T-helper 2 cell (primary cell): Measurements from ENCODE around the gene TMEM86B.

Source experiments
- DNase-seq, 5 experiments: peaks; one replicate each; pipeline versions ENCODE4 v3.0.0 to v3.0.0-alpha.2; 2012 to 2022

The TMEM86B gene

DNA sequence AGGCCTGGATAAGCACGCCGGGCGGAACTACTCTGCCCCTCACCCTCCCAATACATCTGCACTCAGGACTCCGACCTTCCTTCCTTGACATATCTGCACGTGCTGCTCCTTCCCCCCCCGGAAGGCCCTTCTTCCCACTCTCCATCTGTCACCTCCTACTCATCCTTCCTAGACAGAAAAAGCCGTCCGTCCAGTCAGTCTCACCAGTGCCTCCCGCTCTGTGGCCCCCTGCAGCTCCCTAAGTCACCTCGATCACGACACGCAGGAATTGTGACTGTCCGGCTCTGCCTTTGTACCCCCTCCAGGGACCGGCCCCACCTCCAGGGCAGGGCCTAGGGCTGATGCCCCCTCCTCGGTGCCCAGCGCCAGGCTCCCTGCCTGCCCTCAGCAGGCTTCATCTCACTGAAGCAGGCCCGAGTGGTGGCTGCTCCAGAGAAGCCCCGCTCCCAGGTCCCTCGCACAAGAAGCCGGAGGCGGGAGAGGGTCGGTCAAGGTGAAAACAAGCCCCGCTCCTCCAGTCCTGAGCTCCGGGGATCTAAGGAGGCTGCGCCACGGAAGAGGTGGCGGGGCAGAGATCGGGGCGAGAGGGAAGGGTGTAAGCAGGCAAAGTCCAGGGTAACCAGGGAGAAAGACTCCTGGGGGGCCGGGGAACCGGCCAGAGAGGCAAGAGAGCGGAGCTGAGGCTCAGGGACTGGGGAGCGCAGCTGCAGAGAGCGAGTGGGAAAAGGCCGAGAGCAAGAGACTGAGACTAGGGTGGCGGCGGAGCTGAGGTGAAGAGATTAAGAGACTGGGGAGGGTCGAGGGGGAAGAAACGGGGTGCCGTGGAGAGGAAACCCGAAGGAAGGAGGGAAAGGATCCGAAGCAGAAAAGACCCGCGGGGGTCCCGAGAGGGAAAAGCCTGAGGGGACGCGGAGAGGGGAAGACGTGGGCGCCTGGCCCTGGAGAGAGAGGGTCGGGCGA, 29.2 kb upstream of the TMEM86B start:
- DNase-seq = peak in 1 of 5 experiments; percentile 30

DNA sequence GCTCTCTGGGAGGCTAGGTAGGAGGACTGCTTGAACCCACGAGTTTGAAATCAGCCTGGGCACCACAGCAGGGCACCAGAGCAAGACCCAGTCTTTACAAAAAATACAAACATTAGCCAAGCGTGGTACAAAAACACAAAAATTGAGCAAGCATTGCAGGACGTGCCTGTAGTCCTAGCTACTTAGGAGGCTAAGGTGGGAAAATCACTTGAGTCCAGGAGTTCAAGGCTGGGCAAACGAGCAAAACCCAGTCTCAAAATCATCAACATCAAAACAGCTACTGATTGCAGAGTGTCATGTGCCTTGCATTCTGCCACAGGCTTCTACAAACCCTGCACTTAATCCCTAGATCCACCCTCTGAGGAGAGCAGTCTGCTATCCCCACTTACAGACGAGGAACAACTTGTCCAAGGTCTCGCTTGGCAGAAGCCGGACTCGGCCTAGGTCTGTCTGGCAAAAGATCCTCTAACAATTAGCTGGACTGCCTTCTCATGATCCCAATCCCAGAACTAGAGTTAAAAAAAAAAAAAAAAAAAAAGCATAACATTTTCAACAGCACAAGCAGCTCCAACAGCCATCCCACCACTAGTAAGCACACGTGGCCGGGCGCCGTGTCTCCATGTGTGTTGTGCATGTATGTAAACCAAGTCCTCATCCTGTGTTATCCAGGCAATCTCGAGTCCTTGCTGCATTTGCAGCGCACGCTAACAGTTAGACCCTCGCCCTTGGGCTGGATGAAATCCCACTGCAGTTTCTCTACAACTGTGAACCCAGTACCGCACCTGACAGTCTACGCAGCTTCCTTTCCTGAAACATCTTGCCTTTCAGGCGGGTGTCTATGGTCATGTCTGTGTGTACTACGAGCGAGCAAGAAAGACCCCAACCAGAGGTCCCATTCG, 28.2 kb upstream of the TMEM86B start:
- peak in 1 of 5 experiments; percentile 28 for DNase-seq

DNA sequence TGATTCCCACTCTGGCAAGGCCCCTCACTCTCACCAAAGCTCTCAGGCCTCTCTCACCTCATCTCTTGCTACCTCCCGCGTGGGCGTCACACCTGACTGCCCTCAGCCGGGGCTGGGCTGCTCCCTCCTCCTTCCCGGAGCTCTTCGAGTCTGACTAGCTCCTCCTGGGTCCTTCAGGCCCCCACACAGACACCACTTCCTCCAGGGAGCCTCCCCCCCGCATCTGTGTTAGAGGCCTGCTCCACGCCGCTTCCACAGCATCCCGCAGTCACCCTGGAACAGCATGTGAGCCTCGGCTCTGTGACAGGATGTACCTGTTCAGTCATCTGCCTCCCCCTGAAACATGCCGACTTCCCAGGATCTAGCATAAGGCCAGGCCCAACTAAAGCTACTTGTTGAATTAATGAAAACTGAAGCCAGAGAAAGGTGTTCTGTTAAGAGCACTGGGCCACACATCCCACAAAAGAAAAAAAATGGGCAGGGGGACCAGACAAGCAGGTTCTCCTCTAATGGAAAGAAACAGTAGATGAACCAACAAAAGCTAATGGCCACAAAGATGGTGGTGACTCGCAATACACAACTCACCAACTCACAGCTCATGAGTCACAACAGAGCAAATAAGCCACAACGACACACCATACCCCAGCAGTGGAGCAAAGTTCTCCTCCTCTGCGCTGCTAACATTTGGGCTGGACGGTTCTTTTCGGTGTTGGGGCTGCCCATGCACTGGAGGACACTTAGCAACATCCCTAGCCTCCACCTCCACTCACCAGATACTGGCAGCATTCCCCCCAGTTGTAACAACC, 27.3 kb upstream of the TMEM86B start:
- peak in 4 of 5 experiments; percentile 25 to 71 (median 42) for DNase-seq

DNA sequence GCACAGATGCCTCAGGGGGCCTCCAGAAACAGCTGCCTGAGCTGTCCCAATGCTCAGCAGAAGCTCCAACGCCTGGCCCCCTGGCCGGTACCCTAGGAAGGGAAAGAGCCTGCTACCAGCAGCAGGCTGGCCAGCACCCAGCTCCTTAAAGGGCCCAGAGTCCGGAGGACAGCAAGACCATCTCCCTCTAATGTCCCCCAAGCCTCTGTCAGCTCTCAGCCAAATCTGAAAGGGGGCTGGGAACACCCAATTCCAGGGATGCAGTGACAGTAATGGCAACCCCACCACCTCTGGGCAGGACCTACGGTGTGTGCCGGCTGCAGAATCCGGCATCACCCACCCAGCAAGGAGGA, 26.0 kb upstream of the TMEM86B start:
- DNase-seq = no peak

DNA sequence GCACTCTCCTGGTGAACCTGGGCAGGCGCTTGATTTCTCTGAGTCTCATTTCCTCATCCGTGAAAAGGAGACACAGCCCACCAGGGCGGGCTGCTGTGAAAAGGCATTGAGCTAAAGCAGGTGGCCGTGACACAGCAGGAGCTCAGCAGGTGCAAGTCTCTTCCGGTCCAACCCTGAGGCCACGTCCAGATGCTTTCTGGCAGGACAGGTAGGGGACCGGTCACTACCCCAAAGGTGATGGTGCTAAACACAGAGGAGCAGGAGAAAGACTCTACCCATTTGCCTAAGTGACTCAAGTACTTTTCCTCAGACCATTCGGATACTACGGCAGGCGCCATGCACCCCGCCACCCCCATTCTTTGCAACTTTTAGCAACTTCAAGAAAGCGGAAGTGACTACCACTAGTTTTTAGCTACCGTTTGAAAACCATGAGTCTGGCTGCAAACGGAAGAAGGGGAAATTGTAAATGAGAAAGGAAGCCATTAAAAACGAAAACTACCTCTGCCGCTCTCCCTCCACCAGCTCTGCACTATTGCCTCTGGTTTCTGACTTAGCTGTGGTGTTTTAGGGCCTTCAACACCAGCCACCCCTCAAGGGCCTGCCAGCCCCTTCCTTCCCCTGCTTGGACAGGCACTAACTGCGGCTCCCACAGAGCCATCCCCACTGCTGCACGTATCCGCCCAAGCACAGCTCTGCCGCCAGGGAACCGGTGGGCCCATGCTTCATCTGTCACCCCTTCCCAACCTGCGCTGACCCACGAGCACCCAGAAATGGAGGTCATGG, 25.5 kb upstream of the TMEM86B start:
- peak in 4 of 5 experiments; percentile 30 to 84 (median 59) for DNase-seq

DNA sequence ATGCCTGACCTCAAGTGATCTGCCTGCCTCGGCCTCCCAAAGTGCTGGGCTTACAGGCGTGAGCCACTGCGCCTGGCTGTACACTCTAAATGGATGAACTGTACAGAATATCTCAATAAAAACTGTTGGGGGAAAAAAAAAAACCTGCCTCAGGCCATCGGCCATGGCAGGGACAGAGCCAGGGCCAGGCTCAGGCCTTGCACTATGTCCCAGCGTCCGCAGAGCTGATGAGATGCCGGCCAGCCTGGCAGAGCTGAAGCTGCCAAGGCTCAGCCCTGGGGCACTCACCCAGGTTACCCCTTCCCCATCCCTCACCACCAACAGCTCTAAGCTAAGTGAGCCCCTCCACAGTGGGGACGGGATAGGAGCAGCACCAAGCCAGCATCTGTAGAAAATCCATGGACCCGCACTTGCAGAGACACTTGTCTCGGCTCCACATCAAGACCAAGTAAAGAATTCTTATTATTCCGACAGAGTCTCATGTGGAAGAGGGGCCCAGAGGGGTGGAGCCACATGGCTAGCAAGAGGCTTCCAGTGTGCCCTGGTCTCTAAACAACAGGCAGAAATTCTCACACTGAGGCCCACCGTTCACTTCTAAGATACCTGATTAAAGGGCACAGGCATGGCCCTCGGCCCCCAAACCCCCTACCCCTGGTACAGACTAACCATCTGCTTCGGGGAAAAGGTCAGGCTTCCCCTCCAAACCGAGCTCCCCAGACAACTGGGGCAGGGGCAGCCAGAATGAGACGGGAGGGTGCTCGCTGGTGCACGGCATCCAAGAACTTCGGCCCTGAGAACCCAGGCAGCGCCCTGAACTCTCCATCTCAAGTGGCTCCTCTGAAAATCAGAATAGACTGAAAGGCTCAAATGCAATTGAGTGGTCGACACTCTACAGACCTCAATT, 24.4 kb upstream of the TMEM86B start:
- no peak for DNase-seq

DNA sequence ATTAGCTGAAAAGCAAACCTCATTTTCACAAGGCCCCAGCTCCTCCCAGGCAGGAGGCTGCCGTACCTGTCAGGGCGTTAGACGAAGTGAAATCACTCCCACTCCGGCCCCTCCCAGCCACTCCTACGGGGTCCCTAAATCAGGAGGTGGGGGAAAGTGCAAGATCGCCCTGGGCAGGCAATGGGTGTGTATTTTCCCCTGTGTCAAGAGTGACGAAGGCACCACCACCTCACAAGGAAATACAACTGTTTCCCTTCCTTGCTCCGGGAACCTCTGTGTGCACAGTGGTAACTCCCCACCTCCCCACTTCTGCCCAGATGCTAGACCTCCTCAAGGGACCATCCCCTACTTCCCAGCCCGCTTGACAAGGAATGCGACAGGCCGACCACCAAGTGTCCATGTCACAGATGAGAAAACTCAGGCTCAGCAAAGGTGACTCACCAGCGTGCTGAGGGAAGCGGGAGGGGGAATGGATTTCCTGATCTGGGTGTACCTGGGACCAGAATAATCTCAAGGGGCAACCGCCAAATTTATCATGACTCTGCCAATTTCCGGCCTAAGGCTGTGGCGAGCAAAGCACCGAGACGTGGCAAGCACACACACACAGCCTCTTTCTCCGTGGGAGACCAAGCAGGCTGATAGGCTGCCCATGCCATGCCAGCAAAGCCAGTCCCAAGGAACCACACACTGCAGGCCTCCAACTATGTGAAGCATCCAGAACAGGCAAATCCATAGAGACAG, 22.9 kb upstream of the TMEM86B start:
- DNase-seq = peak in 4 of 5 experiments; percentile 26 to 82 (median 48)

DNA sequence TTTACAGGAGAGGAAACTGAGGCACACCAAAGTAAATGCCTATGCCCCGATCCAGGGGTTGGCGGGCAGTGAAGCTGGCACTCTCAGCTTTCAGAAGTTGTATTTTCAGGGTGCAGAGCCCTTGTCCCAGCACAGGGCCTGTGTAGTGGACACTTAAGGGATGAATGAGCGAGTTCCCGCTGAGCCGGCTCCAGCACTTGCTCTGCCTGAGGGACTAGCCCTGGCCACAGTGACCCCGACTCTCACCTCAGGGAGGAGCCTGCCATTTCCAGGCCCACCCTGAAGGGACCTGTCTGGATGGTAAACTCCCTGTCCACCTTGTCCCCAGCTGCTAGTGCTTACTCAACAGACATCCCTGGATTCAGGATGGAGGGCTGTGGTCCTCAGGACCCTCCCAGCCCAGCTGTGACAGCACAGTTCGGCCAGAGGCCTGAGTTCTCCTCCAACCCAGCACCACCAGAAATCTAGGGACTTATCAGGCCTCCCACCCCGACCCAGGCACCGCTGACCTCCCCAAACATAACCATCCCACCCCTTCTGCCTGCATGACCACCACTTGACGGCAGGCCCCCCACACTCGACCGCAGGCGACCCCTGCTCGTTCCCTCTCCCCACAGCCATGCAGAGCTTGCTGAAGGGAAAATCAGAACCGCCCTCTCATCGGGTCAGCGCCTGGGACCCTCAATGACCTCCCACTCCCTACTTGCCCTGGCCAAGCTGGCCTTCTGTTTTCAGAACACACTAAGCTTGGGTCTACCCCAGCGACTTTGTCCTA, 21.9 kb upstream of the TMEM86B start:
- DNase-seq = no peak

DNA sequence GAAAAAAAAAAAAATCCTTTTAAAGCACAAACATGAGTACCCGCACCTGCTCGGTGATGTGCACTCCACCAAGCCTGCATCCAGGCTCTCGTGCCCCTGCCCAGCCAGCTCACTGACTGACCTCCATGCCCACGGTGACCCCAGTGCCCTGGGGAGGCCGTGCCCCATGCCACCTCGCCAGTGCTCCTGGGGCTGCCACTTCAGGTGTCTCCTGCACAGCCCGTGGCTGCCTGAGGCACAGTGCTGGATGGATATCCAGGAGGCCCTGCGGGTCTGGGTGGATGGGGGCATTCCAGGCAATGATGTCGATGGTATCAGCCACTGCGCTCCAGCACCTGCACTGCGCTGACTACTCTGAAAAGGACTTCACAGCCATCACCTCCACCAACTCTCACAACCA, 21.3 kb upstream of the TMEM86B start:
- DNase-seq = no peak

DNA sequence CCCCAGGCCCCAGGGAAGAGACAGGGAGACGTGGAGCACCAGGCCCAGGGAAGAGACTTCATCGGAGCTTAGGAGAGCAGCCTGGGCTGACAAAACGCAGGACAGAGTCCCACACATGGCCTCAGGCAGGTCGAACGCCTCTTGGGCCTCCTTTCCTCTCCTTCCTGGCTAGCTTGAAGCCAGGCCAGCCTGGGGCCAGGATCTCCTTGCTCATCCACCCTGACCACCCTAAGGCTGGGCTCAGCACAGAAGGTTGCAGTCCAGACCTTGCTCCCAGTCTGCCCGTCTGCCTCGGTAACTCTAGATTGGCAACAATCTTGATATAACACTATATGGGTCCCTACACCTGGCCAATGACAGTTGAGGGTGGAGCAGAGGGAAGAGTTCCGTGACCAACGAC, 20.1 kb upstream of the TMEM86B start:
- no peak for DNase-seq

DNA sequence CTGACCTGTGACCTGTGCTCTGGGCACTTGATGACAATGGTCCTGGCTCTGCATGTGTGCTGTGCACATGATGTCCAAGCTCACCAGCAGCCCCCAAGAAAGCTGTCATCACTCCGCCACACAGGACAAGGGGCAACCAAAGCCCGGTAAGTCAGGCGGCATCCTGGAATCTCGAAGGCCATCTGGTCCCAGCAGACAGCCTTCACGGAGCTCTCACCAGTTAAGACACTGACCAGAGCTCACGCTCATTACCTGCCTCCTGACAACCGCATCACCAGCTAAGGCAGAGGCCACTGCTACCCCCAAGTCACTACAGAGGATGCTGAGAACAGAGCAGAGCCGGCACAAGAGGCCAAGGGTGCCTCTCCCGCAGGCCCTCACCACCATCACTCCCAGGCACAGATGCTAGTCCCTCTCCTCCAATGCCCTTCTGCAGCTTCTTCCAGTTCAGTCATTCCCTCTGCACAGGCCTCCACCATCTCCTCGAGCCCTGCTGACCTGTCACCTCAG, 19.7 kb upstream of the TMEM86B start:
- no peak for DNase-seq

DNA sequence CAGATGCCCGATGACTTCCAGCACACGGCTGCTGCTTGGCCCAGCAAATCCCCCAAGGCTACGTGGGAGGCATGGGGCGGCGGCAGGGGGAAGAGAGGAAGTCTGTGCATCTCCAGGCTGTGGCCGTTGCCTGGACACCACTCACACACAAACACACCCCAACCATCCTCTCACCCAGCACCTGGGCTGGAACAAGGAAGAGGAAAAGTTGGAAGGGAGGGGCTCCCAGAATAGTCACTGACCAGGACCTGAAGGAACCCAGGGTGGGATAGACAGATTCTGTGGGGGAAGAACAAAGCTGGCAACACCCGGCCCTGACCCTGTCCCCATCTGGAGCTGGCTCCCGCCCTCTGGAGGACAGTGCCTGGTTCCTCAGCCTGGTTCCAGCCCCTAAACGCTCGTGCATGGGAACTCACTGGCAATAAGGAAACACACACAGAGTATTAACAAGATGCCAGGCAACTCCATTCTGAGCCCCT, 19.1 kb upstream of the TMEM86B start:
- DNase-seq = no peak

DNA sequence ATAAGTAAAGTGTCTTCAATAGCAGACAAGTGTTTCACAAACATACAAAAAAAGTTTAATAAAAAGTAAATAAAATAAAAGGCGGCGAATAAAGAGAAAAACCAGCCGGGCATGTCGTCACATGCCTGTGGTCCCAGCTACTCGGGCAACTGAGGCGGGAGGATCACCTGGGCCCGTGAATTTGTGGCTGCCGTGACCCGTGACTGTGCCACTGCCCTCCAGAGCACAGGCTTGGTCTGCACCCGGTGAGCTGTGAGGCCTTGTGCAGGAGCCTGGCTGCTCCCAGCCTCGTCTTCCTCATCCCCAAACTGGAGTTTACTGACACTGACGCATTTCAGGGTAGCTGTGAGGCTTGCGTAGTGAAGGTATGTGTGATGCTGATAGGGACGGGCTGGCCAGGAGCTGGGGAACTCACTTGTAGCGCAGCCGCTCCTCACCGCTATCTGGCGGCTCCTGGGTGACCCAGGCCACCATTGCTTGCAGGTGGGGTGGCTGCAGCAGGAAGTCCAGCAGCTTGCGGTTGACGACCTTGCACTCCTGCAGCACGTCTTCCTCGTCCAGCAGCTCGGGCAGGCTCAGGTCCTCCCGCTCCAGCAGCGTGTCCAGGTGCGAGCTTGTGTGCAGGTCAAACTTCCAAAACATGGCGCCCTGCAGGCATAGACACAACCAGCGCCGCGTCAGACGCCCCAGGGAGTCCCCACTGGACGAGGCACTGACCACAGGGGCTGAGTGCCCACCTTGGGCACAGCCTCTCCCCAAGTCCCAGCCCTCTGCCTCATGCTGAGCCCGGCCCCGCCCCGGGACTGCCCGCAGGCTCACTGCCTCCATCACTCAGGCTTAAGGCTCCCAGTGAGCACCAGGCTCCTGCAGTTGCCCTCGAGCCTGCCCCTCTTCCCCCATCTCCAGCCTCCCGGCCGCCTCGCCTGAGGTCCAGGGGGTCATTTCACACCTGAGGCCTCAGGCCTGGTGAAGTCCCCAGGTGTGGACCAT, 18.2 kb upstream of the TMEM86B start:
- DNase-seq = no peak

DNA sequence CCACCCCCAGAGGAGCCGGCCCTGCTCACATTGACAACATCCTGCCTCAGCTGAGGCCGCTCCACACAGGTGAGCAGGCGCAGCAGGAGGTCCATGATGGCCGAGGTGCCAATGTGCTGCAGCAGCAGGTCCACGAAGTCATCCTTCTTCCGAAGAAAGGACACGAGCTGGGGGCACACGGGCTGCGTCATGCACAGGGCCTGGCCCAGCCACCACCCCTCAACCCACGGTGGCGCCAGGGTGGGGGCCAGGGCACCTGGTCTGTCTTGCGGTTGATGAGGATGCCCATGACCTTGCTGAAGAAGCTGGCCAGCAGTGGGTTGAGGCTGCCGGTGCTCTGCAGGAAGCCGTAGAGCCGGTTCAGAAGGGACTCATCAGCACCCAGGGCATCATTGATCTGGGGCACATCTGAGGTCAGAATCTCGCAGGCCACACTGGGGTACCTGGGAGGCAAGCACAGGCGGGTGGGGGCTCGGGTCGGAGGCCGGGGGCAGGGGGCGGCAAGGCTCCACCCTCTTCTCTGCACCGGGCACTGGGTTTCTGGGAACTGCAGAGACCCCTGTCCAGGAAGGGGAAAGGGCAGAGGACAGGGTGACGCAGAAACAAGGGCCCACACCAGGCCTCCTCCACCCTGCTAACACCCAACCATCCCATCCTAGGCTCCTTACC, 16.8 kb upstream of the TMEM86B start:
- DNase-seq = no peak

DNA sequence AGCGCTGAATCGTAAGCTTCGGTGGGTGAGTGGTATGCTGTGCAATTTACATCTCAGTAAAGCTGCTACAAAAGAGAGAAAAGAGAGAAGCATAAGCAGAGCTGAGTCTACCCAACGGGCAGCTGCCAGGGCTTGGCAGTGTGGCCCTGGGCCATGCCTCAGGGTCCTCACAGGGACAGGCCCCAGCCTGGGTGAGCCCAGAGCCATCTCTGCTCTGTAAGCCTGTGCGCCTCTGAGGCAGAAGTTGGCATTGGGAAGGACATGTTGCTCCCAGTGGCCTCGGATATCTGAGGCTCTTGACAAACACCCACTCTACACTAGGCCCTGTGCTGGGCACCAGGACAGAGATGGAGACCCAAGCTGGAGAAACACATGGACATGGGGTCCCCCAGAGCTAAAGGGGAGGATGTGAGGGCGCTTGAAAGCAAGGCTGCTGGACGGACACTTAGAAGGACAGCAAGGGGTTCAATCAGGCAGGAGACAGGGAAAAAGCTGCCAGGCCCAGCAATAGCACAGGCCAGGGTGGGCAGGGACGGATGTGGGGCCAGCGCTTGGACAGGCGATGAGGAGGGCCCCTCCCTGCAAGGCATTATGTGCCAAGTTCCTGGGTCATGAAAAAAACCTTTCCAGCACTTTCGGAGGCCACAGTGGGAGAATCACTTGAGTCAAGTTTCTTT, 15.6 kb upstream of the TMEM86B start:
- DNase-seq = no peak

DNA sequence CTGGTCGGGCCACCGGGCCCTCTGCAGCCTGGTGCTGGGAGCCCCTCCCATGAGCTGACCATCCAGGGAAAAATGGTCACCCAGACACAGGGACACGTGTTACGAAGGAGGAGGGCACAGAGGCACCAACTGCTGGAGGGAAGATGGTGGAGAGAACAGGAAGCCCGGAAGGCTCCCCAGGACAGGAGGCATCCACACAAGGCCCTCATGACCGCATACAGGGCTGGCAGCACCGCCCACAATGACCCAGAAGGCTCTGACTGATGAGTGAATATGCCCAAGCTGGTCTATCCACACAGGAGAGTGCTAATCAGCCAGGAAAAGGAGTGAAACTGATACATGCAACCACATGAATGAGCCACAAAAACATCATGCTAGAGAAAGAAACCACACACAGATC, 14.0 kb upstream of the TMEM86B start:
- DNase-seq = no peak
